BLaER1 treated with 17β-estradiol and CSF1 and Interleukin-3, amounts not matched to agents 10 nM and 100 nM (cell line): ENCODE data around the gene HIPK1.
A peak's percentile ranks its signal among the peaks of the same experiment; 100 is the strongest.

Experiments used
- H3K27ac ChIP-seq, 11 experiments: shearing (Covaris generic); formaldehyde crosslinking; 2 replicates each; pipeline ENCODE4 v1.8.1; 2022
- H3K27me3 ChIP-seq, 11 experiments: shearing (Covaris generic); formaldehyde crosslinking; 2 replicates each; pipeline ENCODE4 v1.8.1; 2022
- H3K36me3 ChIP-seq, 11 experiments: shearing (Covaris generic); formaldehyde crosslinking; 2 replicates each; pipeline ENCODE4 v1.8.1; 2022
- H3K4me1 ChIP-seq, 10 experiments: shearing (Covaris generic); formaldehyde crosslinking; 2 replicates each; pipeline ENCODE4 v1.8.1; 2022
- H3K4me2 ChIP-seq, 11 experiments: shearing (Covaris generic); formaldehyde crosslinking; 2 replicates each; pipeline ENCODE4 v1.8.1; 2022
- H3K4me3 ChIP-seq, 10 experiments: shearing (Covaris generic); formaldehyde crosslinking; 2 replicates each; pipeline ENCODE4 v1.8.1; 2022
- H3K9ac ChIP-seq, 11 experiments: shearing (Covaris generic); formaldehyde crosslinking; 2 replicates each; pipeline ENCODE4 v1.8.1; 2022
- H3K9me3 ChIP-seq, 11 experiments: shearing (Covaris generic); formaldehyde crosslinking; replicated peaks in 1 of 11; 2 replicates each; pipeline ENCODE4 v1.8.1; 2022
- H4K20me1 ChIP-seq, 11 experiments: shearing (Covaris generic); formaldehyde crosslinking; 2 replicates each; pipeline ENCODE4 v1.8.1; 2022
- Cebpa-rat ChIP-seq, 11 experiments: shearing (Covaris generic); IDR thresholded peaks; 2 replicates each; pipeline ENCODE4 v1.8.1; 2022

The HIPK1 gene

DNA sequence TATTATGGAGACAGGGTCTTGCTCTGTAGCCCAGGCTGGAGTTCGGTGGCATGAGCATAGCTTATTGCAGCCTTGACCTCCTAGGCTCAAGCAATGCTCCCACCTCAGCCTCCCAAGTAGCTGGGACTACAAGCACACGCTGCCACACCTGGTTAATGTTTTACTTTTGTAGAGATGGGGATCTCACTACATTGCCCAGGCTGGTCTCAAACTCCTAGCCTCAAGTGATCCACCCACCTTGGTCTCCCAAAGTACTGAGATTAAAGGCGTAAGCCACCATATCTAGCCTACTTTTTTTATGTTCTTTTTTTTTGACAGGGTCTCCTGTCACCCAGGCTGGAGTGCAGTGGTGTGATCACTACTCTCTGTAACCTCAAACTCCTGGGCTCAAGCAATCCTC, 35.9 kb upstream of the HIPK1 start:
- Histone ChIP-seq H4K20me1 (no peaks in the 10 kb centered on the region), H3K9me3 (no peaks in the 10 kb centered on the region), H3K9ac (no peak overlapping the region), H3K4me3 (no peak overlapping the region), H3K27ac (no peak overlapping the region), H3K4me1 (peaks cover 1 to 21% (median 13%) of the 10 kb centered on the region in 10 experiments; a peak in 17 of 20 replicates), H3K27me3 (no peaks in the 10 kb centered on the region), H3K36me3 (peaks cover 42 to 57% (median 51%) of the 10 kb centered on the region in 11 experiments), H3K4me2 (no peak overlapping the region)
- TF ChIP-seq Cebpa-rat (IDR thresholded peaks at IDR 0.05) = no peak

DNA sequence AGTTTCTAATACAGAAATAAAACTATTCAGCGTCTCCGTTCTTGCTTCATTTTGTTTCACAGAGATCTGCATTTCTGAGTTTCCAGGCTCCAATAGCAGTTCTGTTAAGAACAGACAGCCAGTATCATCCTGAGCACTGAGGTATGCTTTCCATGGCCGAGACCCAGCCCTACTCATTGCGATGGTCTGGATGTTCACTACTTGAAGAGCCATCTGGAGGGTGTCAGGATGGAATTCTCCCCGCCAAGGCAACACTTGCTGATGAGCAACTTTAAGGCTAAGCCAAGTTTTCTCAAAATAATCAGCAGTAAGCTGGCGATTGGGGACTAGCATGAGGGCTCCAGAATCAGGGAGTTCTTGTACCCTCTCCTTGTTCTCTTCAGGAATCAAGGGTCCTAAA, 34.0 kb upstream of the HIPK1 start:
- Histone ChIP-seq H4K20me1 (no peaks in the 10 kb centered on the region), H3K9me3 (no peaks in the 10 kb centered on the region), H3K9ac (no peak overlapping the region), H3K4me2 (no peak overlapping the region), H3K4me1 (peaks cover 6 to 21% (median 13%) of the 10 kb centered on the region in 10 experiments; a peak in 17 of 20 replicates), H3K27me3 (no peaks in the 10 kb centered on the region), H3K36me3 (peaks cover 59 to 73% (median 69%) of the 10 kb centered on the region in 11 experiments), H3K4me3 (no peak overlapping the region), H3K27ac (no peak overlapping the region)
- no peak for TF ChIP-seq Cebpa-rat (IDR thresholded peaks at IDR 0.05)

- H3K4me3 ChIP-seq = no peak overlapping the region
- no peaks in the 10 kb centered on the region for H3K9me3 ChIP-seq
- H3K27me3 ChIP-seq = no peaks in the 10 kb centered on the region
- no peak overlapping the region for H3K27ac ChIP-seq
- peaks cover 9 to 26% (median 15%) of the 10 kb centered on the region in 10 experiments; a peak in 19 of 20 replicates for H3K4me1 ChIP-seq
- no peak overlapping the region for H3K9ac ChIP-seq
- no peak overlapping the region for H3K4me2 ChIP-seq
- peaks cover 68 to 82% (median 77%) of the 10 kb centered on the region in 11 experiments for H3K36me3 ChIP-seq
- no peaks in the 10 kb centered on the region for H4K20me1 ChIP-seq
- TF ChIP-seq Cebpa-rat (IDR thresholded peaks at IDR 0.05) = no peak
Measured at GRCh38 chr1:113895961-113896360, 33.2 kb upstream of the HIPK1 start.

- no peak overlapping the region for H3K4me3 ChIP-seq
- H3K9ac ChIP-seq = no peak overlapping the region
- H3K4me1 ChIP-seq = peaks cover 10 to 36% (median 28%) of the 10 kb centered on the region in 10 experiments
- no peak for TF ChIP-seq Cebpa-rat (IDR thresholded peaks at IDR 0.05)
- peaks cover 72 to 100% (median 91%) of the 10 kb centered on the region in 11 experiments for H3K36me3 ChIP-seq
- H3K9me3 ChIP-seq = no peaks in the 10 kb centered on the region
- no peak overlapping the region for H3K27ac ChIP-seq
- H4K20me1 ChIP-seq = no peaks in the 10 kb centered on the region
- H3K27me3 ChIP-seq = no peaks in the 10 kb centered on the region
- H3K4me2 ChIP-seq = peak overlapping the region in 1 of 11 experiments; percentile 13; a peak in 2 of 22 replicates
Measured at GRCh38 chr1:113898241-113898814, 30.8 kb upstream of the HIPK1 start.

DNA sequence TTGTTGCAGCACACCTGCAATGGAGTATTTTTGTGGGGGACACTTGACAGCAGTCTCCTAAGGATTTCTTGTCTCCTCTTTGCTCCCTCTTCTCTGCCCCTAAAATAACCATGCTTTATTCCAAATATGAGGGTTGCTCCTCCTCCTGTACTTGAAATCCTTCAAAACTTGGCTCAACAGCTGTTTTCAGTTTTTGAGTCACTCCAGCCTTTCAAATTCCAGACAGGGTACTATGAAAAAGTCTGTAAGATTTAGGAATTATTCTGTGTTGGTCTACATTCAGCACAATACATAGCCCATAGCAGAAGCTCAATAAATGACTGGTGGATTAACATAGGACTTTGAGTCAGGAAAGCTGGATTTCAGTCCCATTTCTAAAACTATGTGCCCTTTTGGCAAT, 30.0 kb upstream of the HIPK1 start:
- Histone ChIP-seq H3K9ac (no peak overlapping the region), H4K20me1 (no peaks in the 10 kb centered on the region), H3K9me3 (no peaks in the 10 kb centered on the region), H3K27me3 (no peaks in the 10 kb centered on the region), H3K4me1 (peaks cover 18 to 43% (median 36%) of the 10 kb centered on the region in 10 experiments), H3K27ac (no peak overlapping the region), H3K36me3 (peaks cover 68 to 94% (median 86%) of the 10 kb centered on the region in 11 experiments), H3K4me2 (no peak overlapping the region), H3K4me3 (no peak overlapping the region)
- TF ChIP-seq Cebpa-rat (IDR thresholded peaks at IDR 0.05) = no peak

DNA sequence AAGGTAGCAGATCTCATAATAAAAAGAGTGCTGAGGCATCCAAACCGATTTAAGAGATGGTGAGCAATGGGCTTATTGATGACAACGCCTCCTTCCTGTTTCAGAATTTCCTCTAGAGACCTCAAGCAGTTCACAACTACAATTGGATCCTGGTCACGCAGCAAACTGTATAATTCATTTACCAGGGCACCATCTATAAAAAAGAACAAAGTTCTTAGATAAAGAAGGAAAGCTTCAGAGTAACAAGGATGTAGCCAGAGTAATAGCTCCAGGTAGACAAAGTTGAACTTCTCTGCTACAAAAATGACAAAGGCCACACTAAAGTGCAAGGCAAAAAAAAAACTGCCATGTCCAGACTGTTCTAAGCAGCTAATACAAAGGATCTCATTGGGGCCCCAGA, 27.9 kb upstream of the HIPK1 start:
- H3K27me3 ChIP-seq = no peaks in the 10 kb centered on the region
- H3K4me1 ChIP-seq = peaks cover 25 to 48% (median 42%) of the 10 kb centered on the region in 10 experiments
- H3K4me2 ChIP-seq = peak overlapping the region in 10 of 11 experiments; percentile 2 to 92 (median 56); a peak in 16 of 22 replicates
- peaks cover 47 to 73% (median 65%) of the 10 kb centered on the region in 11 experiments for H3K36me3 ChIP-seq
- no peaks in the 10 kb centered on the region for H3K9me3 ChIP-seq
- peak overlapping the region in 4 of 11 experiments; percentile 0 to 52 (median 27); a peak in 6 of 22 replicates for H3K27ac ChIP-seq
- no peak for TF ChIP-seq Cebpa-rat (IDR thresholded peaks at IDR 0.05)
- peak overlapping the region in 2 of 11 experiments; percentile 9; a peak in 1 of 22 replicates for H3K9ac ChIP-seq
- no peak overlapping the region; a peak in 1 of 20 replicates for H3K4me3 ChIP-seq
- H4K20me1 ChIP-seq = no peaks in the 10 kb centered on the region

- H3K4me2 ChIP-seq = peak overlapping the region; percentile 83 to 93 (median 91)
- H3K4me3 ChIP-seq = peak overlapping the region; percentile 76 to 93 (median 86)
- H3K27me3 ChIP-seq = no peaks in the 10 kb centered on the region
- TF ChIP-seq Cebpa-rat (IDR thresholded peaks at IDR 0.05) = no peak
- peak overlapping the region; percentile 42 to 91 (median 86); a peak in 20 of 22 replicates for H3K27ac ChIP-seq
- H4K20me1 ChIP-seq = no peaks in the 10 kb centered on the region
- peaks cover 38 to 69% (median 58%) of the 10 kb centered on the region in 11 experiments for H3K36me3 ChIP-seq
- H3K9ac ChIP-seq = peak overlapping the region; percentile 79 to 92 (median 89)
- H3K9me3 ChIP-seq = no peaks in the 10 kb centered on the region
- H3K4me1 ChIP-seq = peaks cover 32 to 61% (median 53%) of the 10 kb centered on the region in 10 experiments
Measured at GRCh38 chr1:113903501-113904292, 25.4 kb upstream of the HIPK1 start.

GRCh38 chr1:113904293-113904673, 24.8 kb upstream of the HIPK1 start:
- Histone ChIP-seq H4K20me1 (no peaks in the 10 kb centered on the region), H3K4me2 (peak overlapping the region; percentile 83 to 93 (median 91)), H3K4me3 (peak overlapping the region; percentile 76 to 93 (median 86)), H3K4me1 (peaks cover 32 to 63% (median 52%) of the 10 kb centered on the region in 10 experiments), H3K27me3 (no peaks in the 10 kb centered on the region), H3K36me3 (peaks cover 38 to 69% (median 56%) of the 10 kb centered on the region in 11 experiments), H3K9ac (peak overlapping the region; percentile 79 to 92 (median 89)), H3K9me3 (no peaks in the 10 kb centered on the region), H3K27ac (peak overlapping the region; percentile 42 to 91 (median 86); a peak in 21 of 22 replicates)
- no peak for TF ChIP-seq Cebpa-rat (IDR thresholded peaks at IDR 0.05)
